Activated T-helper 17 cell treated with anti-CD3 and anti-CD28 coated beads, Interleukin-2, amount 50 U/mL, for 72 hours (primary cell): ENCODE measurements around the gene EVA1A. TPM values are rescaled to one million over a fixed set of nuclear protein-coding genes. Genes with fewer than 3 reads are reported as not detected.

Experiments
- ATAC-seq: fragments of 150-1000 bp; cut with Tn5 transposase; replicated peaks from 2 replicates; pipeline ENCODE4 v1.10.0; 2021; ENCODE audit warnings: mild to moderate bottlenecking, moderate library complexity
- H3K27ac Mint-ChIP-seq: one replicate; pipeline ENCODE4 v1.8.0; 2022; ENCODE audit warnings: mixed read lengths
- H3K27me3 Mint-ChIP-seq: one replicate; pipeline ENCODE4 v1.8.0; 2022; ENCODE audit warnings: mixed read lengths
- H3K36me3 Mint-ChIP-seq: one replicate; pipeline ENCODE4 v1.8.0; 2022; ENCODE audit warnings: low read depth, mild to moderate bottlenecking, mixed read lengths
- H3K4me1 Mint-ChIP-seq: one replicate; pipeline ENCODE4 v1.8.0; 2022; ENCODE audit warnings: mixed read lengths
- H3K4me3 Mint-ChIP-seq: one replicate; pipeline ENCODE4 v1.8.0; 2022; ENCODE audit warnings: mild to moderate bottlenecking, mixed read lengths
- H3K9me3 Mint-ChIP-seq: one replicate; pipeline ENCODE4 v1.8.0; 2022; ENCODE audit warnings: mixed read lengths
- total RNA-seq, 2 donors: library from RNA; stranded (reverse); gene quantifications; one replicate each; pipeline ENCODE4 v1.2.3, GENCODE V29; 2022

The EVA1A gene
- total RNA-seq, 2 donors from 2014 or later = not detected

- ATAC-seq = no peak
These were observed 1.1 kb upstream of the EVA1A start for GRCh38 chr2:75561566-75562512.

GRCh38 chr2:75560022-75560767, 544 bp downstream of the EVA1A start:
- ATAC-seq = no peak
- Mint-ChIP-seq H3K4me3 (peak overlapping the region; percentile 63), H3K27ac (no peak overlapping the region), H3K4me1 (peaks cover 5% of the 10 kb centered on the region), H3K36me3 (no peaks in the 10 kb centered on the region), H3K27me3 (peaks cover 65% of the 10 kb centered on the region), H3K9me3 (no peaks in the 10 kb centered on the region)

More at GRCh38 chr2:75561566-75562512, 1.1 kb upstream of the EVA1A start:
- peak overlapping the region; percentile 63 for H3K4me3 Mint-ChIP-seq
- no peaks in the 10 kb centered on the region for H3K9me3 Mint-ChIP-seq
- no peaks in the 10 kb centered on the region for H3K36me3 Mint-ChIP-seq
- H3K4me1 Mint-ChIP-seq = peaks cover 5% of the 10 kb centered on the region
- peaks cover 68% of the 10 kb centered on the region for H3K27me3 Mint-ChIP-seq
- H3K27ac Mint-ChIP-seq = no peak overlapping the region

- H3K27ac Mint-ChIP-seq = no peak overlapping the region
- H3K9me3 Mint-ChIP-seq = no peaks in the 10 kb centered on the region
- peaks cover 63% of the 10 kb centered on the region for H3K27me3 Mint-ChIP-seq
- no peak for ATAC-seq
- peak overlapping the region; percentile 63 for H3K4me3 Mint-ChIP-seq
- no peaks in the 10 kb centered on the region for H3K36me3 Mint-ChIP-seq
- peaks cover 5% of the 10 kb centered on the region for H3K4me1 Mint-ChIP-seq
These were observed 1.1 kb downstream of the EVA1A start for GRCh38 chr2:75559680-75560021.

GRCh38 chr2:75558786-75559679, 1.7 kb downstream of the EVA1A start:
- Mint-ChIP-seq H3K9me3 (no peaks in the 10 kb centered on the region), H3K4me1 (peaks cover 5% of the 10 kb centered on the region), H3K27me3 (peaks cover 60% of the 10 kb centered on the region), H3K4me3 (no peak overlapping the region), H3K27ac (no peak overlapping the region), H3K36me3 (no peaks in the 10 kb centered on the region)
- no peak for ATAC-seq

- H3K4me1 Mint-ChIP-seq = peaks cover 5% of the 10 kb centered on the region
- peaks cover 55% of the 10 kb centered on the region for H3K27me3 Mint-ChIP-seq
These were observed 2.6 kb downstream of the EVA1A start for GRCh38 chr2:75558136-75558535.

GRCh38 chr2:75557474-75558133, 3.1 kb downstream of the EVA1A start:
- Mint-ChIP-seq H3K9me3 (no peaks in the 10 kb centered on the region), H3K4me1 (peaks cover 5% of the 10 kb centered on the region), H3K4me3 (no peak overlapping the region), H3K27me3 (peaks cover 54% of the 10 kb centered on the region), H3K27ac (no peak overlapping the region), H3K36me3 (no peaks in the 10 kb centered on the region)
- ATAC-seq = no peak

More at GRCh38 chr2:75558136-75558535, 2.6 kb downstream of the EVA1A start:
- Mint-ChIP-seq H3K4me3 (no peak overlapping the region), H3K36me3 (no peaks in the 10 kb centered on the region), H3K27ac (no peak overlapping the region), H3K9me3 (no peaks in the 10 kb centered on the region)
- no peak for ATAC-seq

GRCh38 chr2:75556679-75557366, 3.9 kb downstream of the EVA1A start:
- Mint-ChIP-seq H3K27me3 (peaks cover 54% of the 10 kb centered on the region), H3K27ac (no peak overlapping the region), H3K4me3 (no peak overlapping the region), H3K4me1 (peaks cover 5% of the 10 kb centered on the region), H3K9me3 (no peaks in the 10 kb centered on the region), H3K36me3 (no peaks in the 10 kb centered on the region)
- no peak for ATAC-seq

GRCh38 chr2:75555701-75556100, 5.0 kb downstream of the EVA1A start:
- H3K4me1 Mint-ChIP-seq = peaks cover 5% of the 10 kb centered on the region
- H3K36me3 Mint-ChIP-seq = no peaks in the 10 kb centered on the region
- H3K27ac Mint-ChIP-seq = no peak overlapping the region
- ATAC-seq = no peak
- H3K9me3 Mint-ChIP-seq = no peaks in the 10 kb centered on the region
- H3K4me3 Mint-ChIP-seq = no peak overlapping the region
- H3K27me3 Mint-ChIP-seq = peaks cover 51% of the 10 kb centered on the region

- H3K4me1 Mint-ChIP-seq = no peaks in the 10 kb centered on the region
- peaks cover 43% of the 10 kb centered on the region for H3K27me3 Mint-ChIP-seq
- no peaks in the 10 kb centered on the region for H3K36me3 Mint-ChIP-seq
- no peak overlapping the region for H3K27ac Mint-ChIP-seq
- ATAC-seq = no peak
- H3K4me3 Mint-ChIP-seq = no peak overlapping the region
- no peaks in the 10 kb centered on the region for H3K9me3 Mint-ChIP-seq
These were observed 6.7 kb downstream of the EVA1A start for GRCh38 chr2:75553935-75554531.

- H3K36me3 Mint-ChIP-seq = no peaks in the 10 kb centered on the region
- H3K27me3 Mint-ChIP-seq = peaks cover 34% of the 10 kb centered on the region
- no peaks in the 10 kb centered on the region for H3K4me1 Mint-ChIP-seq
- ATAC-seq = no peak
- H3K4me3 Mint-ChIP-seq = no peak overlapping the region
- no peaks in the 10 kb centered on the region for H3K9me3 Mint-ChIP-seq
- no peak overlapping the region for H3K27ac Mint-ChIP-seq
These were observed 8.5 kb downstream of the EVA1A start for GRCh38 chr2:75552222-75552621.

GRCh38 chr2:75551434-75551833, 9.3 kb downstream of the EVA1A start:
- Mint-ChIP-seq H3K4me1 (no peaks in the 10 kb centered on the region), H3K27me3 (peaks cover 33% of the 10 kb centered on the region)
- no peak for ATAC-seq

GRCh38 chr2:75549401-75550253, 11.1 kb downstream of the EVA1A start:
- Mint-ChIP-seq H3K4me1 (no peaks in the 10 kb centered on the region), H3K4me3 (no peak overlapping the region)

More at GRCh38 chr2:75551434-75551833, 9.3 kb downstream of the EVA1A start:
- Mint-ChIP-seq H3K9me3 (no peaks in the 10 kb centered on the region), H3K27ac (no peak overlapping the region), H3K4me3 (no peak overlapping the region), H3K36me3 (no peaks in the 10 kb centered on the region)

More at GRCh38 chr2:75549401-75550253, 11.1 kb downstream of the EVA1A start:
- Mint-ChIP-seq H3K27me3 (peaks cover 30% of the 10 kb centered on the region), H3K27ac (no peak overlapping the region), H3K9me3 (no peaks in the 10 kb centered on the region), H3K36me3 (no peaks in the 10 kb centered on the region)
- no peak for ATAC-seq
